ENCODE measurements around the gene BCL7A.

The BCL7A gene

GRCh38 chr12:122079033-122079531 lies 57.4 kb downstream of the BCL7A start:
- DNase-seq, result peak in 5 of 14 donors; percentile 39 to 50 (median 45)

- peak in 3 of 14 donors; percentile 25 to 49 (median 42) for DNase-seq
Observed at GRCh38 chr12:122079532-122080081, 57.9 kb downstream of the BCL7A start.

- peak in 12 of 14 donors; percentile 25 to 74 (median 46) for DNase-seq
Observed at GRCh38 chr12:122080149-122081082, 58.7 kb downstream of the BCL7A start.

GRCh38 chr12:122081083-122081696 lies 59.5 kb downstream of the BCL7A start:
- DNase-seq, result peak in 3 of 14 donors; percentile 8 to 22 (median 10)

DNA sequence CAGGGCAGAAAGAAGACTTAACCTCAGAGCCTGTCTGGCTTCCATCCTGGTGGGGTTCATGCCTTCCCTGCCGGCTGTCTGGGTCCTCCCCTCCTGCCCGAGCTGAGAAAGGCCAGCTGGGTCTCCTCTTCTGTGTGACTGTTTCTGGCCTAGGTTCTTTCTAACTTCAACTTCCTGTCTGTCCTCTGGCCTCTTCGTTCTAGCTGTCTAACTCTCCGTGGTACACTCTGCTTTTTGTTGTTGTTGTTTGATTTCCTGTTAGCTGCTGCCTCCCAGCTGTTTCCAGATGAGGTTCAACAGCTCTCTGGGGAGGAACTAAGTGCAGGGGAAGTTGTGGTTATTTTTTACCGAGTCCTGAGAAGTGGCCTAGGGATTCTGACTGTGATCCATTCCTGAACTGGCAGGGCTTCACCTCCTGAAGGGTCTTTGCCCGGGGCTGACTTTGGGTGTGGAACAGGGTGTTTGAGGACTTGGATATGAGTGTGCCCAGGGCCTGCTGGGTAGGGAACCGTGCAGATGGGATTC lies 60.1 kb downstream of the BCL7A start:
- DNase-seq, result peak in 5 of 14 donors; percentile 8 to 23 (median 15)

GRCh38 chr12:122082621-122083356 lies 61.1 kb downstream of the BCL7A start:
- no peak for DNase-seq

- no peak for DNase-seq
Observed at GRCh38 chr12:122084857-122085405, 63.2 kb downstream of the BCL7A start.

- no peak for DNase-seq
Observed at GRCh38 chr12:122085591-122085990, 63.9 kb downstream of the BCL7A start.

- no peak for DNase-seq
Observed at GRCh38 chr12:122086116-122086515, 64.4 kb downstream of the BCL7A start.

DNA sequence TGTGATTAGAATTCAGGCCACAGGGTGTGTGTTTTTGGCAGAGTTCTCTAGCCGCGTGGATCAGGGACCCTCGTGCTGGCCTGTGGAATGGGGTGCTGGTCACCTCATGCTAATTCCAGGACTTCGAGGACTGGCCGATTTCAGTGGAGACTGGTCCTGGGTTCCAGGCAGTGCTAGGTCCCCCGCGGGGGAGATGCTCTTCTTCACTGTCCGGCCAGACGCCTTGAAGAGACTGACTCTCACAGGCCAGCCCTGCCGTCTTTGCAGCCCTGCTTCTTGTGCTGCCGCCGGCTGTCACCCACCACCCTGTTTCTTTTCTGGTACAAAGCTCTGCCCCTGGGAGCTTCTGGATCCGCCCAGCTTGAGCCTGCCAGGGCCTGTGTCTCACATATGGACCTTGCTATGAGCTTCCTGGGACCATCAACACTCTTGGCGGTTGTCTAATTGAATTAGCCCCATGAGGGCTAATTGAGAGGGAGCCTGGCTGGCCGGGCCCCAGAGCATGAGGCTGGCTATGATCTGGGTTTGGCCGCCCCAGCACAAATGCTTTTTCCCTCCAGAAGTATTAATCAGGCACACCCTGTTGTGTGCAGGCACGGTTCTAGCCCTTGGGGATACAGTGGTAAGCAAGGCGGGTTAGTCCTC lies 65.1 kb downstream of the BCL7A start:
- DNase-seq, result no peak

DNA sequence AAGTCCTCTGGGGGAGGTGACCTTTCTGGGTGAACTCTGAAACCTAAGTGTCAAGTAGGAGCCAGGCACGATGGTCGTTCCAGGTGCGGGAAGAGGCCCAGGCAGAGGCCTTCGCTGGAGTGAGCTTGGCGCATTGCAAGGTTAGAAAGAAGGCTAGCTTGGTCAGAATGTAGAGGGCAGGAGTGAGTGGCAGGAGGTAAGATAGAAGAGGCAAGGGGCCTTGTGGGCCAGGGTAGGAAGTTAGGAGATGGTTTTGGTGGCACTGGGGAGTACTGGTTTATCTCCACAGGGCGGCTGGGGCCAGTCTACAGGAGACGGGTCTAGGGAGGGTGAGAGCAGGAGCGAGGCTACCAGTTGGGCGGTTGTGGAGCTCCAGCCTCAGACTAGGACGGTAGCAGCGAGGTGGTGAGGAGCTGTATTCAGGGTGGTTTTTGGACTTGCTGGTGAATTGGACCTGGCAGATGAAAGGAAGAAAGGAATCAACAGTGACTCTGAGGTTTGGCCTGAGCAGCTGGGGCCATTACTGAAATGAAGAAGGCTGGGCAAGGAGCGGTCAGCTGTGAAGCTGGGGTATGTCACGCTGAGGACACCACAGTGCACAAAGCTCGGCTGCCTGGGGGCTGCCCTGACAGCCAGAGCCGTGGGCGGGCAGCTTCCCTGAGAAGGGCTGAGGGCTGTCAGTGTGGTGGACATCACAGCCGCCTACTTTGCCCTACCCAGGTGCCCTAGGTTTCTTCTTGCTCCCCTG lies 65.9 kb downstream of the BCL7A start:
- DNase-seq, result no peak

- DNase-seq, result no peak
Observed at GRCh38 chr12:122088179-122088810, 66.6 kb downstream of the BCL7A start.

GRCh38 chr12:122089077-122089476 lies 67.4 kb downstream of the BCL7A start:
- DNase-seq, result no peak

GRCh38 chr12:122090759-122091515 lies 69.3 kb downstream of the BCL7A start:
- DNase-seq, result no peak

- no peak for DNase-seq
Observed at GRCh38 chr12:122093098-122093883, 71.6 kb downstream of the BCL7A start.

- no peak for DNase-seq
Observed at GRCh38 chr12:122094137-122094734, 72.6 kb downstream of the BCL7A start.

- no peak for DNase-seq
Observed at GRCh38 chr12:122094735-122095631, 73.3 kb downstream of the BCL7A start.

Measured in C1 segment of cervical spinal cord (tissue), 14 donors.